Esophagus muscularis mucosa (tissue), 3 donors: ENCODE measurements around the gene GSTA4.

ENCODE experiments used
- POLR2A ChIP-seq: fragments of 450-650 bp; IDR thresholded peaks from one replicate; pipeline ENCODE4 v1.6.1; 2017; ENCODE audit warnings: antibody characterized with exemption, moderate library complexity, mild to moderate bottlenecking, low read depth
- POLR2AphosphoS5 ChIP-seq, 2 donors: sonication (generic); formaldehyde crosslinking; IDR thresholded peaks; one replicate each; pipeline ENCODE4 v1.6.1; 2017; ENCODE audit warnings: antibody characterized with exemption in 2 of 2
- TF ChIP-seq, protein P1 (sequence below), 3 experiments: fragments of 200-600 bp in 2 of 3; fragments of 450-650 bp in 1 of 3; sonication (generic) in 2 of 3; IDR thresholded peaks; one replicate each; pipeline ENCODE4 v1.5.1; 2017 to 2019; ENCODE audit warnings: antibody characterized with exemption in 3 of 3, mild to moderate bottlenecking in 2 of 3, moderate library complexity in 1 of 3

GRCh38 chr6:53011979-53012378 lies 16.9 kb upstream of the GSTA4 start:
- TF ChIP-seq, protein P1, sequence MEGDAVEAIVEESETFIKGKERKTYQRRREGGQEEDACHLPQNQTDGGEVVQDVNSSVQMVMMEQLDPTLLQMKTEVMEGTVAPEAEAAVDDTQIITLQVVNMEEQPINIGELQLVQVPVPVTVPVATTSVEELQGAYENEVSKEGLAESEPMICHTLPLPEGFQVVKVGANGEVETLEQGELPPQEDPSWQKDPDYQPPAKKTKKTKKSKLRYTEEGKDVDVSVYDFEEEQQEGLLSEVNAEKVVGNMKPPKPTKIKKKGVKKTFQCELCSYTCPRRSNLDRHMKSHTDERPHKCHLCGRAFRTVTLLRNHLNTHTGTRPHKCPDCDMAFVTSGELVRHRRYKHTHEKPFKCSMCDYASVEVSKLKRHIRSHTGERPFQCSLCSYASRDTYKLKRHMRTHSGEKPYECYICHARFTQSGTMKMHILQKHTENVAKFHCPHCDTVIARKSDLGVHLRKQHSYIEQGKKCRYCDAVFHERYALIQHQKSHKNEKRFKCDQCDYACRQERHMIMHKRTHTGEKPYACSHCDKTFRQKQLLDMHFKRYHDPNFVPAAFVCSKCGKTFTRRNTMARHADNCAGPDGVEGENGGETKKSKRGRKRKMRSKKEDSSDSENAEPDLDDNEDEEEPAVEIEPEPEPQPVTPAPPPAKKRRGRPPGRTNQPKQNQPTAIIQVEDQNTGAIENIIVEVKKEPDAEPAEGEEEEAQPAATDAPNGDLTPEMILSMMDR (IDR thresholded peaks at IDR 0.05): no peak
- no peak for TF ChIP-seq POLR2A
- no peak for TF ChIP-seq POLR2AphosphoS5 (IDR thresholded peaks at IDR 0.05)
